ENCODE data around the gene LEUTX. TPM values are rescaled to one million over a fixed set of nuclear protein-coding genes. Genes with fewer than 3 reads are reported as not detected.
"Not testable (repeated sequence)": the region's sequence is repeated elsewhere in the genome, so short reads cannot be mapped to it uniquely, and the experiment has no call there.

LEUTX gene
- total RNA-seq, 2 donors from 2014 or later: not detected

DNA sequence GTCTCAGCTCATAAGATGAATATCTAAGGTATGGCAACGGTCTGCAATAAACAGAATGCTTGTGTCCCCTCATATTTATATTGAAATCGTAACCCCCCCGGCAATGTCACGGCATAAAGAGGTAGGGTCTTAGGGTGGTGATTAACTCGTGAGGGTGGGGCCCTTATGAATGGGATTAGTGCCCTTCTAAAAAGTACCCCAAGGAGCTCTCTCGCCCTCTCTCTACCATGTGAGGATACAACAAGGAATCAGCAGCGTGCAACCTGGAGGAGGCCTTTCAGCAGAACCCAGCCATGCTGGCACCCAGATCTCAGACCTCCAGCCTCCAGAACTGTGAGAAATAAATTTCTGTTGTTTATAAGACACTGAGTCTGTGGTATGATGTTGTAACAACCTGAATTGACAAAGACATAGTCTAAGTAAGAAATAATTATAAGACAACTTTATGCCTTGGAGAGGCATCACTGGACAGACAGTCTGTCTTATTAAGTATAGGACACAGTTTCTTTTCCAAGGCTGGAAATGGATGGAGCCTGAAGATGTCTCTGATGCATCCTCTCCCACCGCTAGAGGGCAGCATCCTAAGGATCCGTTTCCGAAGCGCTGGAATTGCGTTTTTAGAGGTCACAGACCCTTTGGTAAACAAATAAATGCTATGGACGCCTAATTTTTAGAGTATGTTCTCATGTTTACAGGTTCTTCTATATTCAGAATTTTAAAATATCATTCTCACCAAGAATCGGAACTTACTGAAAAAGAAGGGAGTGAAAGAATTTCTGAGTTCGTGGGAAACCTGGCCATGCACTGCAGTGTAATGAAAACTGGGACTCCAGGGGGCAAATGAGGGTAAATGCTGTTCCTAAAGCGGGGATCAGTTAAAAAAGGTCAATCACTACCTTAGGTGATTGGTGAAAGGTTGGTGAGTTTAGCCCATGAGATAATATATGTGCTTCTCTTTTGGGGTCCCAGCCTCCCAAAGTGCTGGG lies 13.3 kb upstream of the LEUTX start:
- DNase-seq (peak; percentile 53), ATAC-seq (no peak)
- intact Hi-C loops (cut with DNase I): no loop called here

DNA sequence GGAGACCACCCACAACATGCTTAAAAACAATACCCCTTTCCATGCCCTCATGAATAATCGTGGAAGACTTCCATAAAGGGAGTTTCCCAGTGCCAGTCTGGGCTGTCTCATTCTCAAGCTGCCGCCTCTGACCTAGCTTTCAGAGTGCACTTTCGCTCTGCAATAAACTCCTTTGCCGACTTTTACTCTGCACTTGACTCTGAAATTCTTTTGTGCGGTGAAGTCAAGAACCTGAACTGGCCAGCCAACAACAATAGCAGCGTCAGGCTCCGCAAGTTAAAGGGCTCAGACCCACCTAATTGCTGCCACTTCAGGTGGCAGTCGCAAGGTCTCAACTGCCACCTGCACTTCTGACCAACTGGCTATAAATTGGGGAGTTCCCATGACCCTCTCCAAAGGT lies 10.3 kb upstream of the LEUTX start:
- no peak for ATAC-seq
- DNase-seq: no peak
- intact Hi-C loops (cut with DNase I): no loop called here

DNA sequence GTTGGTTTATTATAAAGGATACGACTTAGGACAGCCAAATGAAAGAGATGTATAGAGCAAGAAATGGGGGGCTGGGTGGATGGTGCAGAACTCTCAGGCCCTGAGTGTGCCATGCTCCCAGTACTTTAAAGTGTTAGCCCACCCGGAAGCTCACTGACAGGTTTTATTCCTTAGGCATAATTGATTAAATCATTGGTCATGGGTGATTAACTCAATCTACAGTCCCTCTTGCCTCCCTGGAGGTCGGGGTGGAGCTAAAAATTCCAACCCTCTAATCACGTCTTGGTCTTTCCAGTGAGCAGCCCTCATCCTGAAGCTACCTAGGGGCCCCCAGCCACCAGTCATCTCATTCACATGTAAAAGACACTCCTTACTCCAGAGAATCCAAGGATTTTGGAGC lies 9.9 kb upstream of the LEUTX start:
- ATAC-seq (no peak), DNase-seq (no peak)
- intact Hi-C loops (cut with DNase I): no loop called here

DNA sequence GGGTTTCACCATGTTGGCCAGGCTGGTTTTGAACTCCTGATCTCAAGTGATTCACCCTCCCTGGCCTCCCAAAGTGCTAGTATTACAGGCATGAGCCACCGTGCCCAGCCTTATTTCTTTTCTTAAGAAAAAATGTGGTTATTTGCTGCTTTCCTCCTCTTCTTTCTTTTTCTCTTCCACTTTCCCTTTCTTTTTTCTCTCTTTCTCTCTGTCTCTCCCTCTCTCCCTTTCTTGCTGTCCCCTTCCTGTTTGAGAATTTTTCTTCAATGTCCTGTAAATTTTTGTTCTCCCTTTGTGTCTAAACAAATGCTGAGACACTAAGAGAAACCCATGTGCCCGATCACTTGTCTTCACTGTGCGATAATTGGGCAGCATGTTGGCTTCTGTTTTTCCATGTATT lies 2.2 kb downstream of the LEUTX start:
- intact Hi-C loops (cut with DNase I): no loop called here
- no peak for ATAC-seq
- no peak for DNase-seq

DNA sequence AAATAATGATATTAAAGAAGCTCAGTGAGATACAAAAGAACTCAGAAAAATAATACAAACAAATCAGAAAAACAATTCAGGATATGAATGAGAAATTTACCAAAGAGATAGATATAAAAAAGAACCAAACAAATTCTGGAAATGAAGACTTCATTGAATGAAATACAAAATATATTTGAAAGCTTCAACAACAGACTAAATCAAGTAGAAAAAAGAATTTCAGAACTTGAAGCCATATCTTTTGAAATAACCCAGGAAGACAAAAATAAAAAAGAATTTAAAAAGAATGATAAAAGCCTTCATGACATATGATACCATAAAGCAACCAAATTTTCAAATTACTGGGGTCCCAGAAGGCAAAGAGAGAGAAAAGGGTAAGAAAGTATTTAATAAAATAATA lies 9.6 kb downstream of the LEUTX start:
- intact Hi-C loops (cut with DNase I): no loop called here
- no peak for DNase-seq
- ATAC-seq: no peak

DNA sequence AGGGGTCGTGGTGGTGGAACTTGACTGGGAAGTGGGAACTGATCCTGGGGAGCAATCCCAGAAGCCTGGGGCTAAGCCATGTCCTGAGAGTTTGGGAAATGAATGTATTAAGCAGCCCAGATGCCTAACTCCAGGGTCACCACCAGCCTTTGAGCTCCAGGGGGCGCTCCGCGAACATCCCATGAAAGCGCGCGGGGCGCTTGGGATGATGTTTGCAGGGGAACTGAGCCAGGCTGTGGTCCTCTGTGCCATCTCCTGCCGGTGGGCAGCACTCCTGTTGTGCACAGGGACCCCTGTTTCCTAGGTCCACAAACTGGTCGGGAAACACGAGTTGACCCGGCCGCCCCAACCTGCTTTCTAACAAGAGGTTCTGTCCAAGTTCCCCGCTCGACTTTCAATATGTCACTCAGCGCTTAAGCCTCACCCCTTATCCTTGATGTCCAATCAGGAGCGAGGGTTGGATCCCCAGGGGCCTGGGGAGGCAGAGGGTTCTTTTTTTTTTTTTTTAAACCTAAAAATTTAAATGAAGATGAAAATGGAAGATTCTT lies 14.4 kb downstream of the LEUTX start:
- ATAC-seq: peak; percentile 97 to 98
- intact Hi-C loops (cut with DNase I): loop anchor here (5.0 to 10.0 kb wide), 3 partner anchors 49 to 174 kb away; partner anchors contain the start of gene FBL (in 1 of the 2)
- peak; percentile 78 for DNase-seq

DNA sequence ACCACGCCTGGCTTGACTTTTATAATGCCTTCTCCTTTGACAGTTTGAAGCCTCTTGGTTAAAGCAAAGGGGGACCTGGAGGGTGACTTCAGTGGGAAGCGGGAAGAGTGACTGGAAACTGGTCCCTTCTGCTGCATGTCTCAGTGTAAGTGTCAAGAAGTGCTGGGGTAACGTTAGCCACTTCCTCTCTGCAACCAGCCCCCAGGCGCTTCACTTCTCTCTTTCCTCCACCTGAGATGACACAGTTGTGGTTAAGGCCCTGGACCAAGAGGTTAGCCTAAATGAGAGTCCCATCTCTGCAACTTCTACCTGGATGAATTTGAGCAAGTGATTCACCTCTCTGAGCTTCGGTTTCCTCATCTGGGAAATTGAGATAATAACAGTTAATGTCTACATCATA lies 16.3 kb downstream of the LEUTX start:
- DNase-seq (no peak), ATAC-seq (no peak)
- intact Hi-C loops (cut with DNase I): loop anchor here in 1 of 2 donors (10.0 kb wide), 1 partner anchor 50 kb away; the partner anchor contains the start of gene FBL

DNA sequence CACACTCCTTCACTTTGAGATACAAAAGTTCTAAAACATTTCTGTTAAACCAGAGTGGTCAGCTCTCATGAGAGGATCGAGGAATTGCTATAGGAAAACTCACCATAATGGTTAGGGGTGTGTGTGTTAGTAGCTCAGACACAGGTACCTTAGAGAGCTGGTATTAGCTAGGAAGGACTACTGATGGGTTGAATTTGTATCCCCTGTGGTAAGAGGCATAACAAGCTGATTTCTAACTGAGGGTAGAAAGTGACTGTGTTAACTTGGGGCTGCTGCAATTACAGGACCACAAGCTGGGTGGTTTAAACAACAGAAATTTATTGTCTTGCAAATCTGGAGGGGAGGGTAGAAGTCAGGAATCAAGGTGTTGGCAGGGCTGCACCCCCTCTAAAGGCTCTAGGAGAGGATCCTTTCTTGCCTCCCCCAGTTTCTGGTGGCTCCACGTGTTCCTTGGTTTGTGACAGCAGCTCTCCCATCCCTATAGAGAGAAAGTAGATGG lies 17.4 kb downstream of the LEUTX start:
- no peak for ATAC-seq
- intact Hi-C loops (cut with DNase I): loop anchor here in 1 of 2 donors (10.0 kb wide), 1 partner anchor 49 kb away; the partner anchor contains the start of gene FBL
- DNase-seq: no peak

DNA sequence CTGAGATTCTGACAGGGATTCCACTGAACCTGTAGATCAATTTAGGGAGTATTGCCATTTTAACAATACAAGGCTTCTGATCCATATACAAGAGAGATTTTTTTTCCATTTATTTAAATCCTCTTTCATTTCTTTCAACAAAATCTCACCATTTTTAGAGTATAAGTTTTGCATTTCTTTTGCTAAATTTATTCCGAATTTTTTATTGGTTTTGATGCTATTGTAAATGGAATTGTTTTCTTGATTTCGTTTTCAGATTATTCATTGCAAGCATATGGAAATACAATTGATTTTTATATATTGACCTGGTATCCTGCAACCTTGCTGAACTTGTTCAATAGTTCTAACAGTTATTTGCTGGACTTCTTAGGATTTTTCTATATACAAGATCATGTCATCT lies 18.4 kb downstream of the LEUTX start:
- intact Hi-C loops (cut with DNase I): loop anchor here in 1 of 2 donors (10.0 kb wide), 1 partner anchor 48 kb away; the partner anchor contains the start of gene FBL
- ATAC-seq (no peak), DNase-seq (no peak)

DNA sequence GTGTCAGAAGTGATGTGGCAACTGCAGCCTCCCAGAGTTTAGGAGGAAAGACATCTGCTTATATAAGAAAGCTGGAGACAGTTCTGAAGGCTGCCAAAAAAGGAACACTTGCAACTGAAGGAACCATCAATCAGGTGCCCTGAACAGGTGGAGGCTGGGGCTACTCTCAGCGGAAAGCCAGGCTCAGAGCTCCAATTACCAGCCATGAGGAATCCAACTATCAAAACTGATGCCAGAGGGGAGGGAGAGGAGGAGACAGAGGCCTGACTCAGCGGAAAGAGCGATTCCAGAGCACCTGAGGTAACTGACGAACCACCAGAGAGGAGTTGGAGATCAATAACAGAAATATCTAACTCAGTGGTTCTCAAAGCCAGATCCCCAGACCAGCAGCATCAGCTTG lies 24.3 kb downstream of the LEUTX start:
- ATAC-seq: no peak
- no peak for DNase-seq
- intact Hi-C loops (cut with DNase I): no loop called here

DNA sequence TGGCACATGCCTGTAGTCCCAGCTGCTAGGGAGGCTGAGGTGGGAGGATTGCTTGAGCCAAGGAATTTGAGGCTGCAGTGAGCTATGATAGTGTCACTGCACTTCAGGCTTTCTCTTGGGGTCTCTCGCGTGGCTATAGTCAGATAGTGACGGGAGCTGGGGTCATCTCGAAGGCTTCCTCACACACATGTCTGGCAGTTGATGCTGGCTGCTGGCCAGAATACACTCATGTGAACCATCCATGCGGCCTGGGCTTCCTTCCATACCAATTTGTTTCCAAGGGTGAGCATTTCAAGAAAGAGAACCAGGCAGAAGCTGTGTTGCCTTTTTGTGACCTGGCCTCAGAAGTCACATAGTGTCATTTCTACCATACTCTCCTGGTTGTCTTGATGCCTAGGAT lies 26.4 kb downstream of the LEUTX start:
- DNase-seq (no peak), ATAC-seq (no peak)
- intact Hi-C loops (cut with DNase I): no loop called here

DNA sequence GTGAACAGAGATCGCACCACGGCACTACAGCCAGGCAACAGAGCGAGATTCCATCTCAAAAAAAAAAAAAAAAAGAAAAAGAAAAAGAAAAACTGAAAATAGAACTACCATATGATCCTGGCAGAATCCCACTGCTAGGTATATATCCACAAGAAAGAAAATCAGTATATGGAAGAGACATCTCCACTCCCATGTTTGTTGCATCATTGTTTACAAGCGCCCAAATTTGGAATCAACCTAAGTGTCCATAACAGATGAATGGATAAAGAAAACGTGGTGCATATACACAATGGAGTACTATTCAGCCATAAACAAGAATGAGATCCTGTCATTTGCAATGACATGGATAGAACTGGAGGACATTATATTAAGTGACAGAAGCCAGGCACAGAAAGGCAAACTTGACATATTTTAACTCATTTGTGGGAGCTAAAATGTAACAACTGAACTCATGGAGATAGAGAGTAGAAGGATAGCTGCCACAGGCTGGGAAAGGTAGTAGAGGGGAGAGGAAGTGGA lies 29.3 kb downstream of the LEUTX start:
- intact Hi-C loops (cut with DNase I): no loop called here
- DNase-seq (no peak), ATAC-seq (no peak)

DNA sequence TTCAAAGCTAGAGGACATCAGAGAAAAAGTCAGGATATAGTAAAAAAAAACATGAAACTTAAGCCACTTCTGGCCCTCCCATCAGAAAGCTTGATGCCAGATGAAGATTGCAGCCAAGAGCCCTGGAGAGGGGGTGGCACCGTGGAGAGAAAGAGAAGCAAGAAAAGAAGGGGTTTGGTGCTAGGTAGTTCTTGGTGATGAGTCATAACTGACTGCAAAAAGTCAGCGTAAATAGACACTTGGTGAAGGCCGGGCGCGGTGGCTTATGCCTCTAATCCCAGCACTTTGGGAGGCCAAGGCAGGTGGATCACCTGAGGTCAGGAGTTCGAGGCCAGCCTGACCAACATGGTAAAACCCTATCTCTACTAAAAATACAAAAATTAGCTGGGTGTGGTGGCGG lies 30.0 kb downstream of the LEUTX start:
- DNase-seq; ATAC-seq; intact Hi-C loops (cut with DNase I): not testable (repeated sequence)

DNA sequence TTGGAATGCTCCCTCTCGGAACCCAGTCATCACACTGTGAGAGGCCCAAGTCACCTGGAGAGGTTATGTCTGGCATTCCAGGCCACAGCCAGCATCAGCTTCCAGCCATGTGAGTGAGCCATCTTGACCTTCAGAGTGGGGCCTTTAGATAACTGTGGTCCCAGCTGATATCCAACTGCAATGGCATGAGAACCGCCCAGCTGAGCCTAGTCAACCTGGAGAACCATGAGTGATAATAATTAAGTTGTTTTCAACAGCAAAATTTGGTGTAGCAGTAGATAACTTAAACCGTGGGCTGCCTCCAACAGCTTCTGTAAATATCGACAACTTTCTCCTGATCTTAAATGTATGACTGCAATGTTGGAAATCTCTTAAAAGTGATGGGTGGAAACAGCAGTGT lies 30.7 kb downstream of the LEUTX start:
- intact Hi-C loops (cut with DNase I): no loop called here
- ATAC-seq (no peak), DNase-seq (no peak)

DNA sequence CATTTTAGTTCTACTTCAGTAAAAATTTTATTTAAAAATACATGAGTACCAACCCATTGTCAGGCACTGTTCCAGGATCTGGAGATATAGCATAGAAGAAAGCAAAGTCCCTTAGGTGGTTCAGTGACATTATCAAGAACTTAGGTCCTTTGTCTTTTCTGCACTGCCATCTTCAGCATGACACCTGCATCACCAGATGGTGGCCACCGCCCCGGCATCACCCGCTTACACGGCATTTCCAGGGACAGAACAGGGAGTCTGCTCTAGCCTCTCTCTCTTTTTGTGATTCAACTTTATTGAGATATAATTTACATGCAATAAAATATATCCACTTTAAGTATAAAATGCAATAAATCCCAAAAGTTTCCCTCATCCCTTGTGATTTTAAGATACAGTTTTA lies 31.8 kb downstream of the LEUTX start:
- no peak for ATAC-seq
- intact Hi-C loops (cut with DNase I): no loop called here
- DNase-seq: no peak

DNA sequence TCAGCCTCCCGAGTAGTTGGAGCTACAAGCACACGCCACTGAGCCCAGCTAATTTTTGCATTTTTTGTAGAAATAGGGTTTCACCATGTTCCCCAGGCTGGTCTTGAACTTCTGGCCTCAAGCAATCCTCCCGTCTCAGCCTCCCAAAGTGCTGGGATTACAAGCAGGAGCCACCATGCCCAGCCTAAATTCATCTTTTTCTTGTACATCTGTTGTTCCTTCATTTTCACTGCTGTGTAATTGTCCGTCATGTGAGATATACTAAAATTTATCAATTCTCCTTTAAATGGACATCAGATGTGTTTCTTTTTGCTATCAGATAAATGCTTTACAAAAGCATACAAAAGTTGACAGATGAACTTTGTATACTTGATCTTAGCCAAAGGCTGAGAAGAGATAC lies 32.4 kb downstream of the LEUTX start:
- intact Hi-C loops (cut with DNase I): no loop called here
- DNase-seq (no peak), ATAC-seq (no peak)

DNA sequence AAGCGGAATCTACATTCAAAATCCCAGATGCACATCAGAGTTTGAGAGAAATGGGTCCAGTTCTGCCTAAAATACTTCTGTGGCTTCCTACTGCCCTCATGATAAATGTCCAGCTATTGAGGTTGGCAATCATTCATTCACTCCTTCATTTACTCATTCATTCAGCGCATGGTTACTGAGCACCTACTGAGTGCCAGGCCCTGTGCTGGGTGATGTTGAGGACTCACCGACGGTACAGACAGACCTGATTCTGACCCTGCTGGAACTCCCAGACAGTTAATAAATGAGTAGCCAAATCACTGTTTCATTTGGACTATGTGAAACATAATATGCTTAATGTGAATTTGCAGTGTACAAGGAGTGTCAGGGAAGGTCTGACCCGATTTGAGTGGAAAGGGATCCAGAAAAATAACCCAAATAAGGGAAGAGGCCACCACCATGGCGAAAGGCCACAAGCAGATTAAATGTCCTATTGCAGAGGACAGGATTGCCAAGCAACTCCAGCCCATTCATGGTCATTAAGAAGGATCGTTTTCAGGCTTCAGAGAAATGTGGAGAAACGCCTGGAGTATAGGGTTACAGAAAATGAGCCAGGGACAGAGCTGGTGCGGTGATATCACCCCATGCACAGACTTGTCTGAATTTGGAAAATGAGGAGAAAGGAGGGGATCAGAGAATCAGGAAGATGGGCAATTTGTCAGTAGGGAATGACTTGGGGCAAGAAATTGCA lies 34.8 kb downstream of the LEUTX start:
- intact Hi-C loops (cut with DNase I): no loop called here
- DNase-seq (no peak), ATAC-seq (no peak)

DNA sequence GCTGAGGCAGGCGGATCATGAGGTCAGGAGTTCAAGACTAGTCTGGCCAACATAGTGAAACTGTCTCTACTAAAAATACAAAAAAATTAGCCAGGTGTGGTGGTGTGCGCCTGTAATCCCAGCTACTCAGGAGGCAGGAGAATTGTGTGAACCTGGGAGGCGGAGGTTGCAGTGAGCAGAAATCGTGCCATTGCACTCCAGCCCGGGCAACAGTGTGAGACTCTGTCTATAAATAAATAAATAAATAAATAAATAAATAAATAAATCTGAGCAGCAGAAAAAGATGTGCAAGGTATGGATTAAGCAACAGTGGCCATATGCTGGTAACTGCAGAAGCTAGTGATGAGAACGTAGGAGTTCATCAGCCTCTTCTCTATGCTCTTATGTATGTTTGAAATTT lies 35.5 kb downstream of the LEUTX start:
- intact Hi-C loops (cut with DNase I); DNase-seq; ATAC-seq: not testable (repeated sequence)

DNA sequence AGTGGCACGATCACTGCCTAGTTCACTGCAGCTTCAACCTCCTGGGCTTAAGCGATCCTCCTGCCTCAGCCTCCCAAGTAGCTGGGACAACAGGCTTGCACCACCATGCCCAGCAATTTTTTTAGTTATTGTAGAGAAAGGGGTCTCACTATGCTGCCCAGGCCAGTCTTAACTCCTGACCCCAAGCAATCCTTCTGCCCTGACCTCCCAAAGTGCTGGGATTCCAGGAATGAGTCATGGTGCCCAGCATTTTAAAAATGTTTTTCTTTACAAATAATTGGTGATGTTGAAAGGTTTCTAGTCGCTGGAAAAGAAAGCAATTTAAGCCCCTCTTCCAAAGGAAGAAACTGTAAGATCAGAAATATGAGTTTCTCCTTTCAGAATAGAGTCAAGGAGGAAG lies 35.9 kb downstream of the LEUTX start:
- DNase-seq (no peak), ATAC-seq (no peak)
- intact Hi-C loops (cut with DNase I): no loop called here
